GM18909 (cell line): ENCODE data around the gene CGREF1.

ENCODE experiments used
- ATAC-seq: cut with Tn5 transposase; IDR thresholded peaks from one replicate; pipeline ENCODE4 v1.9.1; 2021; ENCODE audit warnings: mild to moderate bottlenecking; ENCODE audit not compliant: unreplicated experiment, poor library complexity

The CGREF1 gene

GRCh38 chr2:27054721-27055120 lies 64.2 kb downstream of the CGREF1 start:
- no peak for ATAC-seq

GRCh38 chr2:27053776-27054175 lies 65.2 kb downstream of the CGREF1 start:
- no peak for ATAC-seq

- ATAC-seq = no peak
Observed at GRCh38 chr2:27053321-27053720, 65.6 kb downstream of the CGREF1 start.

- ATAC-seq = peak; percentile 1
Observed at GRCh38 chr2:27051902-27052645, 66.9 kb downstream of the CGREF1 start.

GRCh38 chr2:27050996-27051901 lies 67.7 kb downstream of the CGREF1 start, which contains the start of gene AGBL5:
Gene AGBL5 (plus strand): TSS chr2:27051668. CDS start chr2:27052959, 1,291 bp downstream.
- ATAC-seq = peak; percentile 64
